Measurements from ENCODE around the gene CCSER1. TPM values are rescaled to one million over a fixed set of nuclear protein-coding genes. Genes with fewer than 3 reads are reported as not detected.
"Not testable (repeated sequence)": the region's sequence is repeated elsewhere in the genome, so short reads cannot be mapped to it uniquely, and the experiment has no call there.

CCSER1 gene
- total RNA-seq, 1 donor from 2014 or later = 8.4 TPM

GRCh38 chr4:91256043-91256442 lies 1128.8 kb downstream of the CCSER1 start:
- Histone ChIP-seq H3K27ac (no peak overlapping the region), H3K27me3 (ENCODE audit: low read depth) (no peaks in the 10 kb centered on the region), H3K9me3 (peaks cover 7% of the 10 kb centered on the region), H3K4me1 (no peaks in the 10 kb centered on the region), H3K4me3 (no peak overlapping the region), H3K36me3 (no peaks in the 10 kb centered on the region)
- DNase-seq (no peak), ATAC-seq (no peak)
- no peak for TF ChIP-seq CTCF (IDR thresholded peaks at IDR 0.05)
- intact Hi-C loops (cut with DNase I) = no loop called here

GRCh38 chr4:91256751-91257150 lies 1129.6 kb downstream of the CCSER1 start:
- Histone ChIP-seq H3K4me3 (no peak overlapping the region), H3K4me1 (no peaks in the 10 kb centered on the region), H3K9me3 (peaks cover 7% of the 10 kb centered on the region), H3K36me3 (no peaks in the 10 kb centered on the region), H3K27ac (no peak overlapping the region), H3K27me3 (ENCODE audit: low read depth) (no peaks in the 10 kb centered on the region)
- DNase-seq = no peak
- intact Hi-C loops (cut with DNase I) = no loop called here
- ATAC-seq = no peak
- no peak for TF ChIP-seq CTCF (IDR thresholded peaks at IDR 0.05)

GRCh38 chr4:91257721-91258120 lies 1130.5 kb downstream of the CCSER1 start:
- Histone ChIP-seq H3K4me3 (no peak overlapping the region), H3K4me1 (no peaks in the 10 kb centered on the region), H3K27ac (no peak overlapping the region), H3K9me3 (peaks cover 7% of the 10 kb centered on the region), H3K36me3 (no peaks in the 10 kb centered on the region), H3K27me3 (ENCODE audit: low read depth) (no peaks in the 10 kb centered on the region)
- ATAC-seq = no peak
- intact Hi-C loops (cut with DNase I) = no loop called here
- DNase-seq = no peak
- TF ChIP-seq CTCF (IDR thresholded peaks at IDR 0.05) = no peak

- Histone ChIP-seq H3K27me3 (ENCODE audit: low read depth) (no peaks in the 10 kb centered on the region), H3K27ac (no peak overlapping the region), H3K4me3 (no peak overlapping the region), H3K4me1 (no peaks in the 10 kb centered on the region), H3K36me3 (no peaks in the 10 kb centered on the region), H3K9me3 (peaks cover 7% of the 10 kb centered on the region)
- TF ChIP-seq CTCF (IDR thresholded peaks at IDR 0.05) = no peak
- ATAC-seq = no peak
- intact Hi-C loops (cut with DNase I) = no loop called here
- no peak for DNase-seq
Measured at GRCh38 chr4:91258326-91258725, 1131.1 kb downstream of the CCSER1 start.

- intact Hi-C loops (cut with DNase I) = no loop called here
Measured at GRCh38 chr4:91267543-91267942, 1140.3 kb downstream of the CCSER1 start.

GRCh38 chr4:91268481-91268880 lies 1141.3 kb downstream of the CCSER1 start:
- intact Hi-C loops (cut with DNase I) = not testable (repeated sequence)

More at GRCh38 chr4:91267543-91267942, 1140.3 kb downstream of the CCSER1 start:
- H3K9me3 ChIP-seq = no peaks in the 10 kb centered on the region
- no peak for TF ChIP-seq CTCF (IDR thresholded peaks at IDR 0.05)
- H3K4me3 ChIP-seq = no peak overlapping the region
- no peak overlapping the region for H3K27ac ChIP-seq
- no peaks in the 10 kb centered on the region for H3K36me3 ChIP-seq
- ATAC-seq = no peak
- DNase-seq = no peak
- no peaks in the 10 kb centered on the region for H3K4me1 ChIP-seq
- H3K27me3 ChIP-seq (ENCODE audit: low read depth) = no peaks in the 10 kb centered on the region

More at GRCh38 chr4:91268481-91268880, 1141.3 kb downstream of the CCSER1 start:
- not testable (repeated sequence) for ATAC-seq; H3K27me3 ChIP-seq (ENCODE audit: low read depth); H3K4me1 ChIP-seq; H3K4me3 ChIP-seq; H3K27ac ChIP-seq; H3K36me3 ChIP-seq; H3K9me3 ChIP-seq; DNase-seq
